GM23338 (cell line): ENCODE results near the gene WNK2. TPM values are rescaled to one million over a fixed set of nuclear protein-coding genes. Genes with fewer than 3 reads are reported as not detected.

Experiments used
- ATAC-seq: fragments of 200-7000 bp; cut with Tn5 transposase; 3 replicates; pipeline ENCODE4 v1.9.1; 2020
- DNase-seq: peaks from one replicate; pipeline ENCODE4 v3.0.0-alpha.2; 2015; ENCODE audit warnings: low spot score
- H2AFZ ChIP-seq: fragments of 200-600 bp; sonication (generic); 2 replicates; pipeline ENCODE4 v1.8.0; 2016; ENCODE audit warnings: antibody characterized with exemption, mild to moderate bottlenecking, moderate library complexity
- H3F3A ChIP-seq: fragments of 200-600 bp; sonication (generic); replicated peaks from 2 replicates; pipeline ENCODE4 v1.8.0; 2017; ENCODE audit warnings: antibody characterized with exemption, mixed run types, low read depth
- H3K27ac ChIP-seq: fragments of 200-600 bp; sonication (generic); 2 replicates; pipeline ENCODE4 v1.6.1; 2016; ENCODE audit warnings: low read depth
- H3K27me3 ChIP-seq: fragments of 200-600 bp; sonication (generic); 2 replicates; pipeline ENCODE4 v1.8.0; 2016; ENCODE audit warnings: mild to moderate bottlenecking, mixed run types, moderate library complexity; ENCODE audit not compliant: insufficient read depth
- H3K36me3 ChIP-seq: fragments of 200-600 bp; sonication (generic); 2 replicates; pipeline ENCODE4 v1.8.0; 2016; ENCODE audit warnings: mild to moderate bottlenecking; ENCODE audit not compliant: insufficient read depth
- H3K4me1 ChIP-seq: fragments of 200-600 bp; sonication (generic); 2 replicates; pipeline ENCODE4 v1.8.0; 2016; ENCODE audit warnings: mild to moderate bottlenecking, moderate library complexity; ENCODE audit not compliant: insufficient read depth
- H3K4me2 ChIP-seq: fragments of 200-600 bp; sonication (generic); 2 replicates; pipeline ENCODE4 v1.7.1; 2017; ENCODE audit warnings: mixed run types
- H3K4me3 ChIP-seq: fragments of 200-600 bp; sonication (generic); 2 replicates; pipeline ENCODE4 v1.6.1; 2016; ENCODE audit warnings: mixed run types
- H3K79me2 ChIP-seq: fragments of 200-600 bp; sonication (generic); replicated peaks from 2 replicates; pipeline ENCODE4 v1.8.0; 2017; ENCODE audit warnings: mild to moderate bottlenecking; ENCODE audit not compliant: insufficient read depth
- H3K9me2 ChIP-seq: fragments of 200-600 bp; sonication (generic); 2 replicates; pipeline ENCODE4 v1.8.0; 2017; ENCODE audit not compliant: insufficient read depth
- H4K20me1 ChIP-seq: fragments of 200-600 bp; sonication (generic); replicated peaks from 2 replicates; pipeline ENCODE4 v1.8.0; 2017; ENCODE audit warnings: mild to moderate bottlenecking; ENCODE audit not compliant: insufficient read depth
- H3K27ac Mint-ChIP-seq: 2 replicates; pipeline ENCODE4 v1.8.0; 2020; ENCODE audit warnings: inconsistent platforms, mild to moderate bottlenecking, moderate library complexity, mixed read lengths
- H3K27me3 Mint-ChIP-seq: 3 replicates; pipeline ENCODE4 v1.8.0; 2022; ENCODE audit warnings: low read depth, mild to moderate bottlenecking, moderate library complexity, mixed read lengths, inconsistent platforms; ENCODE audit not compliant: insufficient read depth, poor library complexity
- H3K36me3 Mint-ChIP-seq: 3 replicates; pipeline ENCODE4 v1.8.0; 2021; ENCODE audit warnings: low read depth, mild to moderate bottlenecking, inconsistent platforms, moderate library complexity, mixed read lengths
- H3K4me1 Mint-ChIP-seq: 3 replicates; pipeline ENCODE4 v1.8.0; 2020; ENCODE audit warnings: mild to moderate bottlenecking, inconsistent platforms, mixed read lengths
- H3K4me3 Mint-ChIP-seq: 3 replicates; pipeline ENCODE4 v1.8.0; 2021; ENCODE audit warnings: moderate library complexity, mild to moderate bottlenecking, inconsistent platforms, mixed read lengths
- H3K9me3 Mint-ChIP-seq: 3 replicates; pipeline ENCODE4 v1.8.0; 2020; ENCODE audit warnings: moderate library complexity, mild to moderate bottlenecking, inconsistent platforms, mixed read lengths
- CREB1 ChIP-seq: fragments of 250-450 bp; sonication (Bioruptor Pico); IDR thresholded peaks from 2 replicates; pipeline ENCODE4 v1.5.0; 2020; ENCODE audit warnings: low read depth, mild to moderate bottlenecking, moderate library complexity
- EZH2 ChIP-seq: fragments of 200-600 bp; sonication (generic); IDR thresholded peaks from one replicate; pipeline ENCODE4 v1.8.0; 2017; ENCODE audit warnings: antibody characterized with exemption, mild to moderate bottlenecking, low read depth; ENCODE audit not compliant: unreplicated experiment
- JUNB ChIP-seq: IDR thresholded peaks from one replicate; pipeline ENCODE4 v1.6.1; 2016; ENCODE audit warnings: antibody characterized with exemption; ENCODE audit not compliant: unreplicated experiment
- NANOG ChIP-seq: IDR thresholded peaks from 2 replicates; pipeline ENCODE4 v1.6.1; 2016; ENCODE audit warnings: antibody characterized with exemption, borderline replicate concordance
- POLR2AphosphoS5 ChIP-seq: IDR thresholded peaks from 2 replicates; pipeline ENCODE4 v1.6.1; 2016; ENCODE audit warnings: antibody characterized with exemption, low read depth
- REST ChIP-seq: IDR thresholded peaks from one replicate; pipeline ENCODE4 v1.6.1; 2018; ENCODE audit warnings: antibody characterized with exemption; ENCODE audit not compliant: unreplicated experiment
- ZNF331 ChIP-seq: fragments of 250-450 bp; sonication (Bioruptor Pico); IDR thresholded peaks from 2 replicates; pipeline ENCODE4 v1.5.0; 2020; ENCODE audit warnings: low read depth, mild to moderate bottlenecking, moderate library complexity
- polyA plus RNA-seq: library from polyadenylated mRNA; unstranded; fragments of >200 nt; fragmentation: Nextera tagmentation; extraction: Ambion mirVana; gene quantifications from 2 replicates; pipeline ENCODE4 v1.2.1, GENCODE V29; 2016
- total RNA-seq: library from RNA; depleted of rRNA; stranded (reverse); fragments of >200 nt; shearing (Covaris generic); gene quantifications from 2 replicates; pipeline ENCODE4 v1.2.3, GENCODE V29; 2014
- TF ChIP-seq, protein P1 (sequence below), 2 experiments: fragments of 200-600 bp in 1 of 2; sonication (generic) in 1 of 2; conservative IDR thresholded peaks; 2 replicates each; pipeline versions ENCODE4 v1.5.1 to v1.6.1; 2016 to 2017; ENCODE audit warnings: antibody characterized with exemption in 2 of 2, low read depth in 2 of 2, mild to moderate bottlenecking in 2 of 2, moderate library complexity in 1 of 2
- TF ChIP-seq, protein P2 (sequence below): fragments of 250-450 bp; sonication (Bioruptor Pico); IDR thresholded peaks from 2 replicates; pipeline ENCODE4 v1.5.0; 2020; ENCODE audit warnings: mild to moderate bottlenecking, moderate library complexity

Gene WNK2
- total and polyA plus RNA-seq, 2 experiments from 2014 or later: 56.4 to 102 TPM

DNA sequence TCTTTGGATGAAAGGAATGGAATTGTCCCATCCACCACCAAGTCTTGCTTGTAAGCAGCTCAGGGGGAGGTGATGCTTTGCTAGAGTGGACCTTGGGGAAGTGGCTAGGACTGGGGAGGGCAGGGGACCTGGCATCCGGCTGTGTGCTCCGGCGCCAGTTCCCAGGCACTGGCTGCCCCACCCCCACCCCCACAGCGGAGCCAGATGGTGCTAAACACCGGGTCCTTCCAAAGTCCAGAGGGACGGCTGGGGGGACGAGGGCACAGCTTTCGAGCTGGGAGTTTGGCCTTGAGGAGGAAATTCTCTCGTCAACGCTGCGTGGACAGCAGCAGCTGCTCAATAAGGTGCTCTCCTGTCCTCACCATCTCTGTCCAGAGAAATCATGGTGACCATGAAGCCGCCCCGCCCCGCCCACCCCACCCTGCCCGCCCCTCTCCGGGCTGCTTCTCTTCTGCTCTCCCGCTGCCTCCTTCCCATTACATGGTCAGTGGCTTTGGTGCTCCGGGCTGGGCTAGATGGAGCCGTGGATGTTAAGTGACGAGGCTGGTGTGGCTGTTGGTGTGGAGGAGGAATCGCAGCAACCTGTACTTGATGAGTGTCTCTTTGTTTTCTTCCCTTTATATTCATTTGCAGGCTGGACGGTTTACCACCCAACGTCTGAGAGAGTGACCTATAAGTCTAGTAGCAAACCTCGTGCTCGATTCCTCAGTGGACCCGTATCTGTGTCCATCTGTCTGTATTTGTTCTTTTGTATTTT is 115.7 kb downstream of the WNK2 start:
- Mint-ChIP-seq H3K27ac (0 out of 2 replicates have a peak overlapping the region, but pooled peaks have one; percentile 9), H3K36me3 (no peaks in the 10 kb centered on the region; the same call in 2 of the 3 replicates)

More for the DNA sequence above, 115.7 kb downstream of the WNK2 start:
- ATAC-seq (no peak), DNase-seq (no peak)
- H3K4me1 ChIP-seq: no peaks in the 10 kb centered on the region
- TF ChIP-seq ZNF331 (CRISPR knock-in tag) (no peak), REST (no peak), JUNB (no peak), POLR2AphosphoS5 (no peak), NANOG (no peak), CREB1 (CRISPR knock-in tag) (no peak), EZH2 (no peak)
- TF ChIP-seq, protein P1, sequence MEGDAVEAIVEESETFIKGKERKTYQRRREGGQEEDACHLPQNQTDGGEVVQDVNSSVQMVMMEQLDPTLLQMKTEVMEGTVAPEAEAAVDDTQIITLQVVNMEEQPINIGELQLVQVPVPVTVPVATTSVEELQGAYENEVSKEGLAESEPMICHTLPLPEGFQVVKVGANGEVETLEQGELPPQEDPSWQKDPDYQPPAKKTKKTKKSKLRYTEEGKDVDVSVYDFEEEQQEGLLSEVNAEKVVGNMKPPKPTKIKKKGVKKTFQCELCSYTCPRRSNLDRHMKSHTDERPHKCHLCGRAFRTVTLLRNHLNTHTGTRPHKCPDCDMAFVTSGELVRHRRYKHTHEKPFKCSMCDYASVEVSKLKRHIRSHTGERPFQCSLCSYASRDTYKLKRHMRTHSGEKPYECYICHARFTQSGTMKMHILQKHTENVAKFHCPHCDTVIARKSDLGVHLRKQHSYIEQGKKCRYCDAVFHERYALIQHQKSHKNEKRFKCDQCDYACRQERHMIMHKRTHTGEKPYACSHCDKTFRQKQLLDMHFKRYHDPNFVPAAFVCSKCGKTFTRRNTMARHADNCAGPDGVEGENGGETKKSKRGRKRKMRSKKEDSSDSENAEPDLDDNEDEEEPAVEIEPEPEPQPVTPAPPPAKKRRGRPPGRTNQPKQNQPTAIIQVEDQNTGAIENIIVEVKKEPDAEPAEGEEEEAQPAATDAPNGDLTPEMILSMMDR (conservative IDR thresholded peaks at IDR 0.05; ENCODE audit: low read depth in 2 of 2): no peak
- TF ChIP-seq, protein P2, sequence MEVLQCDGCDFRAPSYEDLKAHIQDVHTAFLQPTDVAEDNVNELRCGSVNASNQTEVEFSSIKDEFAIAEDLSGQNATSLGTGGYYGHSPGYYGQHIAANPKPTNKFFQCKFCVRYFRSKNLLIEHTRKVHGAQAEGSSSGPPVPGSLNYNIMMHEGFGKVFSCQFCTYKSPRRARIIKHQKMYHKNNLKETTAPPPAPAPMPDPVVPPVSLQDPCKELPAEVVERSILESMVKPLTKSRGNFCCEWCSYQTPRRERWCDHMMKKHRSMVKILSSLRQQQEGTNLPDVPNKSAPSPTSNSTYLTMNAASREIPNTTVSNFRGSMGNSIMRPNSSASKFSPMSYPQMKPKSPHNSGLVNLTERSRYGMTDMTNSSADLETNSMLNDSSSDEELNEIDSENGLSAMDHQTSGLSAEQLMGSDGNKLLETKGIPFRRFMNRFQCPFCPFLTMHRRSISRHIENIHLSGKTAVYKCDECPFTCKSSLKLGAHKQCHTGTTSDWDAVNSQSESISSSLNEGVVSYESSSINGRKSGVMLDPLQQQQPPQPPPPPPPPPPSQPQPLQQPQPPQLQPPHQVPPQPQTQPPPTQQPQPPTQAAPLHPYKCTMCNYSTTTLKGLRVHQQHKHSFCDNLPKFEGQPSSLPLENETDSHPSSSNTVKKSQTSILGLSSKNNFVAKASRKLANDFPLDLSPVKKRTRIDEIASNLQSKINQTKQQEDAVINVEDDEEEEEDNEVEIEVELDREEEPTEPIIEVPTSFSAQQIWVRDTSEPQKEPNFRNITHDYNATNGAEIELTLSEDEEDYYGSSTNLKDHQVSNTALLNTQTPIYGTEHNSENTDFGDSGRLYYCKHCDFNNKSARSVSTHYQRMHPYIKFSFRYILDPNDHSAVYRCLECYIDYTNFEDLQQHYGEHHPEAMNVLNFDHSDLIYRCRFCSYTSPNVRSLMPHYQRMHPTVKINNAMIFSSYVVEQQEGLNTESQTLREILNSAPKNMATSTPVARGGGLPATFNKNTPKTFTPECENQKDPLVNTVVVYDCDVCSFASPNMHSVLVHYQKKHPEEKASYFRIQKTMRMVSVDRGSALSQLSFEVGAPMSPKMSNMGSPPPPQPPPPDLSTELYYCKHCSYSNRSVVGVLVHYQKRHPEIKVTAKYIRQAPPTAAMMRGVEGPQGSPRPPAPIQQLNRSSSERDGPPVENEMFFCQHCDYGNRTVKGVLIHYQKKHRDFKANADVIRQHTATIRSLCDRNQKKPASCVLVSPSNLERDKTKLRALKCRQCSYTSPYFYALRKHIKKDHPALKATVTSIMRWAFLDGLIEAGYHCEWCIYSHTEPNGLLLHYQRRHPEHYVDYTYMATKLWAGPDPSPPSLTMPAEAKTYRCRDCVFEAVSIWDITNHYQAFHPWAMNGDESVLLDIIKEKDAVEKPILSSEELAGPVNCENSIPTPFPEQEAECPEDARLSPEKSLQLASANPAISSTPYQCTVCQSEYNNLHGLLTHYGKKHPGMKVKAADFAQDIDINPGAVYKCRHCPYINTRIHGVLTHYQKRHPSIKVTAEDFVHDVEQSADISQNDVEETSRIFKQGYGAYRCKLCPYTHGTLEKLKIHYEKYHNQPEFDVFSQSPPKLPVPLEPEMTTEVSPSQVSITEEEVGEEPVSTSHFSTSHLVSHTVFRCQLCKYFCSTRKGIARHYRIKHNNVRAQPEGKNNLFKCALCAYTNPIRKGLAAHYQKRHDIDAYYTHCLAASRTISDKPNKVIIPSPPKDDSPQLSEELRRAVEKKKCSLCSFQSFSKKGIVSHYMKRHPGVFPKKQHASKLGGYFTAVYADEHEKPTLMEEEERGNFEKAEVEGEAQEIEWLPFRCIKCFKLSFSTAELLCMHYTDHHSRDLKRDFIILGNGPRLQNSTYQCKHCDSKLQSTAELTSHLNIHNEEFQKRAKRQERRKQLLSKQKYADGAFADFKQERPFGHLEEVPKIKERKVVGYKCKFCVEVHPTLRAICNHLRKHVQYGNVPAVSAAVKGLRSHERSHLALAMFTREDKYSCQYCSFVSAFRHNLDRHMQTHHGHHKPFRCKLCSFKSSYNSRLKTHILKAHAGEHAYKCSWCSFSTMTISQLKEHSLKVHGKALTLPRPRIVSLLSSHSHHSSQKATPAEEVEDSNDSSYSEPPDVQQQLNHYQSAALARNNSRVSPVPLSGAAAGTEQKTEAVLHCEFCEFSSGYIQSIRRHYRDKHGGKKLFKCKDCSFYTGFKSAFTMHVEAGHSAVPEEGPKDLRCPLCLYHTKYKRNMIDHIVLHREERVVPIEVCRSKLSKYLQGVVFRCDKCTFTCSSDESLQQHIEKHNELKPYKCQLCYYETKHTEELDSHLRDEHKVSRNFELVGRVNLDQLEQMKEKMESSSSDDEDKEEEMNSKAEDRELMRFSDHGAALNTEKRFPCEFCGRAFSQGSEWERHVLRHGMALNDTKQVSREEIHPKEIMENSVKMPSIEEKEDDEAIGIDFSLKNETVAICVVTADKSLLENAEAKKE (CRISPR knock-in tag): no peak
- H3K27ac ChIP-seq: no peak overlapping the region
- no peak overlapping the region for H3K4me2 ChIP-seq
- peaks cover 4% of the 10 kb centered on the region; the same call in 1 of the 2 replicates for H4K20me1 ChIP-seq
- no peak overlapping the region for H2AFZ ChIP-seq
- H3K27me3 ChIP-seq: no peaks in the 10 kb centered on the region
- Mint-ChIP-seq H3K9me3 (no peaks in the 10 kb centered on the region), H3K27me3 (peaks cover 4% of the 10 kb centered on the region), H3K4me3 (no peak overlapping the region), H3K4me1 (peaks cover 12% of the 10 kb centered on the region)
- no peaks in the 10 kb centered on the region for H3F3A ChIP-seq
- no peak overlapping the region for H3K4me3 ChIP-seq
- no peaks in the 10 kb centered on the region for H3K79me2 ChIP-seq
- no peaks in the 10 kb centered on the region for H3K9me2 ChIP-seq
- no peaks in the 10 kb centered on the region for H3K36me3 ChIP-seq
